Measurements from ENCODE around the gene ZFP90.

DNA sequence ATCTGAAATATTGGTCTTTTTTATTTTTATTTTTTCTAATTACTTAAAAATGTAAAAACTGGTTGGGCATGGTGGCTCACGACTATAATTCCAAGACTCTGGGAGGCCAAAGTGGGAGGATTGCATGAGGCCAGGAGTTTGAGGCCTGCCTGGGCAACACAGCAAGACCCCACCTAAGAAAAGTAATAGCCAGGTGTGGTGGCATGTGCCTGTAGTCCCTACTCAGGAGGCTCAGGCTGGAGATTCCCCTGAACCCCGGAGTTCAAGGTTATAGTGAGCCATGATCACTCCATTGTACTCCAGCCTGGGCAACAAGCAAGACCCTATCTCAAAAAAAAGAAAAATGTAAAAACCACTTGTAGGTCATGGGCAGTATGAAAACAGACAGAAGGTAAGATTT lies 69.2 kb downstream of the ZFP90 start:
- TF ChIP-seq, protein P1, sequence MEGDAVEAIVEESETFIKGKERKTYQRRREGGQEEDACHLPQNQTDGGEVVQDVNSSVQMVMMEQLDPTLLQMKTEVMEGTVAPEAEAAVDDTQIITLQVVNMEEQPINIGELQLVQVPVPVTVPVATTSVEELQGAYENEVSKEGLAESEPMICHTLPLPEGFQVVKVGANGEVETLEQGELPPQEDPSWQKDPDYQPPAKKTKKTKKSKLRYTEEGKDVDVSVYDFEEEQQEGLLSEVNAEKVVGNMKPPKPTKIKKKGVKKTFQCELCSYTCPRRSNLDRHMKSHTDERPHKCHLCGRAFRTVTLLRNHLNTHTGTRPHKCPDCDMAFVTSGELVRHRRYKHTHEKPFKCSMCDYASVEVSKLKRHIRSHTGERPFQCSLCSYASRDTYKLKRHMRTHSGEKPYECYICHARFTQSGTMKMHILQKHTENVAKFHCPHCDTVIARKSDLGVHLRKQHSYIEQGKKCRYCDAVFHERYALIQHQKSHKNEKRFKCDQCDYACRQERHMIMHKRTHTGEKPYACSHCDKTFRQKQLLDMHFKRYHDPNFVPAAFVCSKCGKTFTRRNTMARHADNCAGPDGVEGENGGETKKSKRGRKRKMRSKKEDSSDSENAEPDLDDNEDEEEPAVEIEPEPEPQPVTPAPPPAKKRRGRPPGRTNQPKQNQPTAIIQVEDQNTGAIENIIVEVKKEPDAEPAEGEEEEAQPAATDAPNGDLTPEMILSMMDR (IDR thresholded peaks at IDR 0.05) = no peak
- TF ChIP-seq POLR2A (IDR thresholded peaks at IDR 0.05) = no peak
